GM12878 (cell line): ENCODE results near the gene SLC9C1. TPM values are rescaled to one million over a fixed set of nuclear protein-coding genes. Genes with fewer than 3 reads are reported as not detected.

ENCODE experiments used
- CREB1 ChIP-seq: IDR thresholded peaks from 2 replicates; pipeline ENCODE4 v1.6.1; 2012; ENCODE audit warnings: low read depth, mild to moderate bottlenecking, inconsistent platforms
- EED ChIP-seq: sonication (generic); IDR thresholded peaks from 2 replicates; pipeline ENCODE4 v1.6.1; 2016; ENCODE audit warnings: antibody characterized with exemption, low read depth
- JUND ChIP-seq: IDR thresholded peaks from 2 replicates; pipeline ENCODE4 v1.6.1; 2012; ENCODE audit warnings: low read depth, mild to moderate bottlenecking, low read length, improper control_type of control experiment, moderate library complexity
- MTA3 ChIP-seq: IDR thresholded peaks from 2 replicates; pipeline ENCODE4 v1.6.1; 2012; ENCODE audit warnings: low read length, inconsistent platforms, borderline replicate concordance
- NRF1 ChIP-seq: conservative IDR thresholded peaks from 2 replicates; pipeline ENCODE4 v1.6.1; 2011; ENCODE audit warnings: mild to moderate bottlenecking, low read depth, low read length, improper control_type of control experiment
- RB1 ChIP-seq: fragments of 450-650 bp; formaldehyde crosslinking; IDR thresholded peaks from 2 replicates; pipeline ENCODE4 v1.6.1; 2017; ENCODE audit warnings: mild to moderate bottlenecking, borderline replicate concordance
- RELA ChIP-seq: fragments of 450-650 bp; IDR thresholded peaks from 2 replicates; pipeline ENCODE4 v1.8.0; 2014; ENCODE audit warnings: borderline replicate concordance; ENCODE audit not compliant: partially characterized antibody
- SIX5 ChIP-seq: IDR thresholded peaks from 2 replicates; pipeline ENCODE4 v1.6.1; 2011; ENCODE audit warnings: mild to moderate bottlenecking, low read depth, low read length, moderate library complexity; ENCODE audit not compliant: severe bottlenecking
- TAF1 ChIP-seq: IDR thresholded peaks from 2 replicates; pipeline ENCODE4 v1.6.1; 2011; ENCODE audit warnings: mild to moderate bottlenecking, low read depth, low read length, borderline replicate concordance
- TARDBP ChIP-seq: IDR thresholded peaks from 2 replicates; pipeline ENCODE4 v1.6.1; 2016; ENCODE audit warnings: borderline replicate concordance
- ZNF274 ChIP-seq: IDR thresholded peaks from one replicate; pipeline ENCODE4 v1.8.0; 2011; ENCODE audit not compliant: insufficient read length, insufficient read depth
- polyA plus RNA-seq, 11 experiments: library from polyadenylated mRNA; depleted of rRNA in 4 of 11; unstranded in 6 of 11; stranded (reverse) in 5 of 11; fragments of >200 nt; fragmentation: Nextera tagmentation in 4 of 11; fragmentation: Illumina TruSeq in 1 of 11; extraction: Ambion mirVana in 4 of 11; extraction: Trizol in 1 of 11; gene quantifications; 1 replicate in 1 of 11; 2 replicates in 10 of 11; pipeline versions ENCODE4 v1.2.1 to v1.2.3, GENCODE V29; 2011 to 2016; ENCODE audit warnings: inconsistent platforms in 2 of 11, missing spikeins in 2 of 11, low read depth in 1 of 11
- total RNA-seq, 4 experiments: library from RNA; depleted of rRNA in 3 of 4; stranded (reverse); fragments of >200 nt in 3 of 4; fragmentation: Illumina TruSeq in 1 of 4; extraction: Trizol in 1 of 4; gene quantifications; 2 replicates each; pipeline versions ENCODE4 v1.2.1 to v1.2.3, GENCODE V29; 2013 to 2021
- TF ChIP-seq, protein P1 (sequence below): fragments of 450-650 bp; IDR thresholded peaks from 2 replicates; pipeline ENCODE4 v1.6.1; 2016; ENCODE audit warnings: mild to moderate bottlenecking
- TF ChIP-seq, protein P2 (sequence below): fragments of 450-650 bp; formaldehyde crosslinking; IDR thresholded peaks from 2 replicates; pipeline ENCODE4 v1.5.0; 2022; ENCODE audit warnings: mild to moderate bottlenecking, missing genetic modification characterization
- TF ChIP-seq, protein P3 (sequence below): fragments of 450-650 bp; IDR thresholded peaks from 2 replicates; pipeline ENCODE4 v1.6.1; 2017; ENCODE audit warnings: mild to moderate bottlenecking, moderate library complexity
- TF ChIP-seq, protein P4 (sequence below), 3 experiments: IDR thresholded peaks in 2 of 3; conservative IDR thresholded peaks in 1 of 3; 2 replicates each; pipeline ENCODE4 v1.5.1; 2011; ENCODE audit warnings: low read depth in 3 of 3, low read length in 3 of 3, mild to moderate bottlenecking in 3 of 3, control low read depth in 2 of 3, moderate library complexity in 2 of 3, inconsistent platforms in 1 of 3, mixed read lengths in 1 of 3; ENCODE audit not compliant: control insufficient read depth in 2 of 3, insufficient read depth in 1 of 3; ENCODE audit errors: extremely low read depth in 1 of 3
- TF ChIP-seq, protein P5 (sequence below): fragments of 450-650 bp; IDR thresholded peaks from 2 replicates; pipeline ENCODE4 v1.6.1; 2017; ENCODE audit warnings: mild to moderate bottlenecking, low read depth, inconsistent platforms; ENCODE audit not compliant: poor library complexity, severe bottlenecking

The SLC9C1 gene
- total and polyA plus RNA-seq, 10 of the 15 experiments (the other 5 are each of a cell fraction or from before 2014, with no cell fraction given) = not detected

DNA sequence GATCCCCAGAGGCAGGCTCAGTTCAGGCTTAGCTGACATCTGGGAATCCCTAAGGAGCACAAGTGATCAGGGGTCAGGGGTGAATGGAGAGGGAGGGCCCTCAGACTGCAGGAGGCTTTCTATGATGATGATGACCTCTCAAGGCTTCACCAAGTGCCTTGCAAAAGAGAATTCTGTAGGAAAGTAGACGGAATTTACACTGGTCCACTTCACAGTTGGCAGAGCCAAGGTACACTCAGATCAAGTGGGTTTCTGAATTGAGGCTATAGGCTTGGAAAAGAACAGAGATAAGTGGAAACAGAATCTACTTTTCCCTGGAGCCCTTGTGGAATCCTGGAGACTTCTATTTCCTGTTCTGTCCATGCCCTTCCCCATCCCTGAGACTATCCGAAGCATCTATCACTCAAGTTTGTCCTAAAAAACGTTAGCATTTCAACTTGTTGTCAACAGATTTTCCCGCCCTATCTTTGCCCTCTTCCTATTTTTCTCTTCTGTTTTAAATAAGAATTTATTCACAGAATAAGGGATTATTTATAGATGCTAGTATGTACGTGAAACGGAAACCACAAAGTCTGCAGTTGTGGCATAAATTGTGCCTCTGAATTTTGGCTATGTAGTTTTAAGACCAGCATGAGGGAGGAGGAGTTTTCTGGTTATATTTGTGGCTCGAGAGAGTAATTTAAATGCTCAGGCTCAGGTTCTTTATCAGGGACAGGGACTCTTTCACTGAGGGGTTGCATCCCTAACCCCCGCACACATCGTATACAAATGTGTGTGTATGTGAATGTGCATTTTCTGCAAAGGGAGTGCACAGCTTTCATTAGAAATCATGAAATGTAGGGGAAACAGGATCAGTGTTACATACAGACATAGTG is 173.8 kb downstream of the SLC9C1 start (continued):
- TF ChIP-seq, protein P1, sequence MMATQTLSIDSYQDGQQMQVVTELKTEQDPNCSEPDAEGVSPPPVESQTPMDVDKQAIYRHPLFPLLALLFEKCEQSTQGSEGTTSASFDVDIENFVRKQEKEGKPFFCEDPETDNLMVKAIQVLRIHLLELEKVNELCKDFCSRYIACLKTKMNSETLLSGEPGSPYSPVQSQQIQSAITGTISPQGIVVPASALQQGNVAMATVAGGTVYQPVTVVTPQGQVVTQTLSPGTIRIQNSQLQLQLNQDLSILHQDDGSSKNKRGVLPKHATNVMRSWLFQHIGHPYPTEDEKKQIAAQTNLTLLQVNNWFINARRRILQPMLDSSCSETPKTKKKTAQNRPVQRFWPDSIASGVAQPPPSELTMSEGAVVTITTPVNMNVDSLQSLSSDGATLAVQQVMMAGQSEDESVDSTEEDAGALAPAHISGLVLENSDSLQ = no peak
- TF ChIP-seq TARDBP (no peak), JUND (no peak), NRF1 (no peak), RELA (no peak), CREB1 (peak; percentile 51; the same call in 1 of the 2 replicates), MTA3 (peak; percentile 77; the same call in 1 of the 2 replicates), RB1 (no peak), EED (no peak), TAF1 (no peak), ZNF274 (no peak), SIX5 (no peak)
- TF ChIP-seq, protein P2, sequence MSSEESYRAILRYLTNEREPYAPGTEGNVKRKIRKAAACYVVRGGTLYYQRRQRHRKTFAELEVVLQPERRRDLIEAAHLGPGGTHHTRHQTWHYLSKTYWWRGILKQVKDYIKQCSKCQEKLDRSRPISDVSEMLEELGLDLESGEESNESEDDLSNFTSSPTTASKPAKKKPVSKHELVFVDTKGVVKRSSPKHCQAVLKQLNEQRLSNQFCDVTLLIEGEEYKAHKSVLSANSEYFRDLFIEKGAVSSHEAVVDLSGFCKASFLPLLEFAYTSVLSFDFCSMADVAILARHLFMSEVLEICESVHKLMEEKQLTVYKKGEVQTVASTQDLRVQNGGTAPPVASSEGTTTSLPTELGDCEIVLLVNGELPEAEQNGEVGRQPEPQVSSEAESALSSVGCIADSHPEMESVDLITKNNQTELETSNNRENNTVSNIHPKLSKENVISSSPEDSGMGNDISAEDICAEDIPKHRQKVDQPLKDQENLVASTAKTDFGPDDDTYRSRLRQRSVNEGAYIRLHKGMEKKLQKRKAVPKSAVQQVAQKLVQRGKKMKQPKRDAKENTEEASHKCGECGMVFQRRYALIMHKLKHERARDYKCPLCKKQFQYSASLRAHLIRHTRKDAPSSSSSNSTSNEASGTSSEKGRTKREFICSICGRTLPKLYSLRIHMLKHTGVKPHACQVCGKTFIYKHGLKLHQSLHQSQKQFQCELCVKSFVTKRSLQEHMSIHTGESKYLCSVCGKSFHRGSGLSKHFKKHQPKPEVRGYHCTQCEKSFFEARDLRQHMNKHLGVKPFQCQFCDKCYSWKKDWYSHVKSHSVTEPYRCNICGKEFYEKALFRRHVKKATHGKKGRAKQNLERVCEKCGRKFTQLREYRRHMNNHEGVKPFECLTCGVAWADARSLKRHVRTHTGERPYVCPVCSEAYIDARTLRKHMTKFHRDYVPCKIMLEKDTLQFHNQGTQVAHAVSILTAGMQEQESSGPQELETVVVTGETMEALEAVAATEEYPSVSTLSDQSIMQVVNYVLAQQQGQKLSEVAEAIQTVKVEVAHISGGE = no peak
- TF ChIP-seq, protein P3, sequence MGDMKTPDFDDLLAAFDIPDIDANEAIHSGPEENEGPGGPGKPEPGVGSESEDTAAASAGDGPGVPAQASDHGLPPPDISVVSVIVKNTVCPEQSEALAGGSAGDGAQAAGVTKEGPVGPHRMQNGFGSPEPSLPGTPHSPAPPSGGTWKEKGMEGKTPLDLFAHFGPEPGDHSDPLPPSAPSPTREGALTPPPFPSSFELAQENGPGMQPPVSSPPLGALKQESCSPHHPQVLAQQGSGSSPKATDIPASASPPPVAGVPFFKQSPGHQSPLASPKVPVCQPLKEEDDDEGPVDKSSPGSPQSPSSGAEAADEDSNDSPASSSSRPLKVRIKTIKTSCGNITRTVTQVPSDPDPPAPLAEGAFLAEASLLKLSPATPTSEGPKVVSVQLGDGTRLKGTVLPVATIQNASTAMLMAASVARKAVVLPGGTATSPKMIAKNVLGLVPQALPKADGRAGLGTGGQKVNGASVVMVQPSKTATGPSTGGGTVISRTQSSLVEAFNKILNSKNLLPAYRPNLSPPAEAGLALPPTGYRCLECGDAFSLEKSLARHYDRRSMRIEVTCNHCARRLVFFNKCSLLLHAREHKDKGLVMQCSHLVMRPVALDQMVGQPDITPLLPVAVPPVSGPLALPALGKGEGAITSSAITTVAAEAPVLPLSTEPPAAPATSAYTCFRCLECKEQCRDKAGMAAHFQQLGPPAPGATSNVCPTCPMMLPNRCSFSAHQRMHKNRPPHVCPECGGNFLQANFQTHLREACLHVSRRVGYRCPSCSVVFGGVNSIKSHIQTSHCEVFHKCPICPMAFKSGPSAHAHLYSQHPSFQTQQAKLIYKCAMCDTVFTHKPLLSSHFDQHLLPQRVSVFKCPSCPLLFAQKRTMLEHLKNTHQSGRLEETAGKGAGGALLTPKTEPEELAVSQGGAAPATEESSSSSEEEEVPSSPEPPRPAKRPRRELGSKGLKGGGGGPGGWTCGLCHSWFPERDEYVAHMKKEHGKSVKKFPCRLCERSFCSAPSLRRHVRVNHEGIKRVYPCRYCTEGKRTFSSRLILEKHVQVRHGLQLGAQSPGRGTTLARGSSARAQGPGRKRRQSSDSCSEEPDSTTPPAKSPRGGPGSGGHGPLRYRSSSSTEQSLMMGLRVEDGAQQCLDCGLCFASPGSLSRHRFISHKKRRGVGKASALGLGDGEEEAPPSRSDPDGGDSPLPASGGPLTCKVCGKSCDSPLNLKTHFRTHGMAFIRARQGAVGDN = peak; percentile 63
- TF ChIP-seq, protein P4, sequence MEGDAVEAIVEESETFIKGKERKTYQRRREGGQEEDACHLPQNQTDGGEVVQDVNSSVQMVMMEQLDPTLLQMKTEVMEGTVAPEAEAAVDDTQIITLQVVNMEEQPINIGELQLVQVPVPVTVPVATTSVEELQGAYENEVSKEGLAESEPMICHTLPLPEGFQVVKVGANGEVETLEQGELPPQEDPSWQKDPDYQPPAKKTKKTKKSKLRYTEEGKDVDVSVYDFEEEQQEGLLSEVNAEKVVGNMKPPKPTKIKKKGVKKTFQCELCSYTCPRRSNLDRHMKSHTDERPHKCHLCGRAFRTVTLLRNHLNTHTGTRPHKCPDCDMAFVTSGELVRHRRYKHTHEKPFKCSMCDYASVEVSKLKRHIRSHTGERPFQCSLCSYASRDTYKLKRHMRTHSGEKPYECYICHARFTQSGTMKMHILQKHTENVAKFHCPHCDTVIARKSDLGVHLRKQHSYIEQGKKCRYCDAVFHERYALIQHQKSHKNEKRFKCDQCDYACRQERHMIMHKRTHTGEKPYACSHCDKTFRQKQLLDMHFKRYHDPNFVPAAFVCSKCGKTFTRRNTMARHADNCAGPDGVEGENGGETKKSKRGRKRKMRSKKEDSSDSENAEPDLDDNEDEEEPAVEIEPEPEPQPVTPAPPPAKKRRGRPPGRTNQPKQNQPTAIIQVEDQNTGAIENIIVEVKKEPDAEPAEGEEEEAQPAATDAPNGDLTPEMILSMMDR (IDR thresholded peaks at IDR 0.05 in 2 of 3, conservative IDR thresholded peaks at IDR 0.05 in 1 of 3; ENCODE audit: control insufficient read depth in 2 of 3, extremely low read depth in 1 of 3, insufficient read depth in 1 of 3, low read depth in 3 of 3, low read length in 3 of 3) = no peak
- TF ChIP-seq, protein P5, sequence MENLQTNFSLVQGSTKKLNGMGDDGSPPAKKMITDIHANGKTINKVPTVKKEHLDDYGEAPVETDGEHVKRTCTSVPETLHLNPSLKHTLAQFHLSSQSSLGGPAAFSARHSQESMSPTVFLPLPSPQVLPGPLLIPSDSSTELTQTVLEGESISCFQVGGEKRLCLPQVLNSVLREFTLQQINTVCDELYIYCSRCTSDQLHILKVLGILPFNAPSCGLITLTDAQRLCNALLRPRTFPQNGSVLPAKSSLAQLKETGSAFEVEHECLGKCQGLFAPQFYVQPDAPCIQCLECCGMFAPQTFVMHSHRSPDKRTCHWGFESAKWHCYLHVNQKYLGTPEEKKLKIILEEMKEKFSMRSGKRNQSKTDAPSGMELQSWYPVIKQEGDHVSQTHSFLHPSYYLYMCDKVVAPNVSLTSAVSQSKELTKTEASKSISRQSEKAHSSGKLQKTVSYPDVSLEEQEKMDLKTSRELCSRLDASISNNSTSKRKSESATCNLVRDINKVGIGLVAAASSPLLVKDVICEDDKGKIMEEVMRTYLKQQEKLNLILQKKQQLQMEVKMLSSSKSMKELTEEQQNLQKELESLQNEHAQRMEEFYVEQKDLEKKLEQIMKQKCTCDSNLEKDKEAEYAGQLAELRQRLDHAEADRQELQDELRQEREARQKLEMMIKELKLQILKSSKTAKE = peak; percentile 56
